Neural crest cell (in vitro differentiated cells): ENCODE data around the gene BTBD17. TPM values are rescaled to one million over a fixed set of nuclear protein-coding genes. Genes with fewer than 3 reads are reported as not detected.
A peak's percentile ranks its signal among the peaks of the same experiment; 100 is the strongest.

Experiments used
- DNase-seq: peaks from one replicate; pipeline ENCODE4 v3.0.0; 2021; ENCODE audit warnings: low read depth, mixed read lengths, low spot score
- H3K27ac Mint-ChIP-seq: one replicate; pipeline ENCODE4 v1.8.0; 2021; ENCODE audit warnings: mild to moderate bottlenecking, mixed read lengths; ENCODE audit not compliant: unreplicated experiment
- H3K27me3 Mint-ChIP-seq: 2 replicates; pipeline ENCODE4 v1.8.0; 2021; ENCODE audit warnings: low read depth, mild to moderate bottlenecking, mixed read lengths
- H3K36me3 Mint-ChIP-seq: 2 replicates; pipeline ENCODE4 v1.8.0; 2021; ENCODE audit warnings: low read depth, mild to moderate bottlenecking, mixed read lengths
- H3K4me1 Mint-ChIP-seq: 2 replicates; pipeline ENCODE4 v1.8.0; 2021; ENCODE audit warnings: mixed read lengths
- H3K4me3 Mint-ChIP-seq: one replicate; pipeline ENCODE4 v1.8.0; 2021; ENCODE audit warnings: mild to moderate bottlenecking, mixed read lengths
- H3K9me3 Mint-ChIP-seq: 2 replicates; pipeline ENCODE4 v1.8.0; 2021; ENCODE audit warnings: mixed read lengths
- CTCF ChIP-seq: fragments of 200-600 bp; sonication (generic); conservative IDR thresholded peaks from 2 replicates; pipeline ENCODE4 v1.5.0; 2021; ENCODE audit warnings: antibody characterized with exemption, mild to moderate bottlenecking
- total RNA-seq: library from RNA; stranded (reverse); gene quantifications from 2 replicates; pipeline ENCODE4 v1.2.1, GENCODE V29; 2021

The BTBD17 gene
- total RNA-seq, 1 donor from 2014 or later = 12.3 TPM

DNA sequence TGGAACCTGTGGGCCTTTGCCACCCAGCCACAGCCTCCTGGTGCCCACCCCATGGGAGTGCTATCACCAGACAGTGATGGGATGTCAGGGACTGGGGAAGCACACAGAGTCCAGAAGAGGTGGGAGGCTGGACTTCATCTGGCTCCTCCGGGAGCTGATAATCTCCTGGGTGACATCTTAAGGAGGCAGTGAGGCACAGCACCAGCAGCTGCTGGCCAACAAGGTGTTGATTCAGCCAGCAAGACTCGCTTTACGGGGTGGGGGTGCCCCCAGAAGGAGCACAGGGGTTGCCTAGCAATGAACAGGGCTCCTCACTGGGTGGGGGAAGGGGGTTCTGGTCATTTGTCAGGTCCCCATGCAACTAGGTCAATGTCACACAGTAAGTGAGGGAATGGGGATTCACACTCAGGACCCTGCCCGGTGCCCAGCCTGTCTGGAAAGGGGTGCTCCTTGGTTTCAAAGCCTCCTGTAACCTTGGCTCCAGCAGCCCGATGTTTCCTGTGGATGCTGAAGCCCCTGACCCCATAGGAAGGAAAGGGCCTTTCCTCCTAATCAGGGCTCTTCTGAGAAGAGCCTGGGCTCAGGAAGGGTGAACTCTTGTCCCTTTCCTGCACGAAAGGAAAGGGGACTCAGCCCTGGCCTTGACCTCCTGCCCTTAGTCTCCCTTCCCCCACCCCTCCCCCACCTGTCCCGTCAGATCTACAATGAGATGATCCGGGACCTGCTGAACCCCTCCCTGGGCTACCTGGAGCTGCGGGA, 18.0 kb downstream of the BTBD17 start:
- peaks cover 19% of the 10 kb centered on the region for H3K27me3 Mint-ChIP-seq
- no peak overlapping the region for H3K27ac Mint-ChIP-seq
- no peak for TF ChIP-seq CTCF
- peaks cover 5% of the 10 kb centered on the region for H3K4me1 Mint-ChIP-seq
- H3K9me3 Mint-ChIP-seq = no peaks in the 10 kb centered on the region
- H3K36me3 Mint-ChIP-seq = no peaks in the 10 kb centered on the region
- H3K4me3 Mint-ChIP-seq = no peak overlapping the region
- no peak for DNase-seq

- Mint-ChIP-seq H3K4me3 (no peak overlapping the region), H3K27me3 (peaks cover 14% of the 10 kb centered on the region), H3K4me1 (peaks cover 5% of the 10 kb centered on the region), H3K27ac (no peak overlapping the region), H3K9me3 (no peaks in the 10 kb centered on the region), H3K36me3 (no peaks in the 10 kb centered on the region)
- no peak for DNase-seq
- no peak for TF ChIP-seq CTCF
These were observed 18.5 kb downstream of the BTBD17 start for GRCh38 chr17:74343121-74343520.

GRCh38 chr17:74342224-74342623, 19.4 kb downstream of the BTBD17 start:
- H3K4me1 Mint-ChIP-seq = peaks cover 5% of the 10 kb centered on the region
- no peak for DNase-seq
- peaks cover 5% of the 10 kb centered on the region for H3K27me3 Mint-ChIP-seq
- H3K9me3 Mint-ChIP-seq = no peaks in the 10 kb centered on the region
- TF ChIP-seq CTCF = no peak
- no peak overlapping the region for H3K4me3 Mint-ChIP-seq
- H3K36me3 Mint-ChIP-seq = no peaks in the 10 kb centered on the region
- H3K27ac Mint-ChIP-seq = no peak overlapping the region

GRCh38 chr17:74340470-74341023, 21.1 kb downstream of the BTBD17 start:
- no peaks in the 10 kb centered on the region for H3K36me3 Mint-ChIP-seq
- TF ChIP-seq CTCF = no peak
- no peak overlapping the region for H3K27ac Mint-ChIP-seq
- H3K4me3 Mint-ChIP-seq = no peak overlapping the region
- H3K27me3 Mint-ChIP-seq = no peaks in the 10 kb centered on the region
- H3K4me1 Mint-ChIP-seq = peaks cover 5% of the 10 kb centered on the region
- H3K9me3 Mint-ChIP-seq = no peaks in the 10 kb centered on the region
- no peak for DNase-seq

DNA sequence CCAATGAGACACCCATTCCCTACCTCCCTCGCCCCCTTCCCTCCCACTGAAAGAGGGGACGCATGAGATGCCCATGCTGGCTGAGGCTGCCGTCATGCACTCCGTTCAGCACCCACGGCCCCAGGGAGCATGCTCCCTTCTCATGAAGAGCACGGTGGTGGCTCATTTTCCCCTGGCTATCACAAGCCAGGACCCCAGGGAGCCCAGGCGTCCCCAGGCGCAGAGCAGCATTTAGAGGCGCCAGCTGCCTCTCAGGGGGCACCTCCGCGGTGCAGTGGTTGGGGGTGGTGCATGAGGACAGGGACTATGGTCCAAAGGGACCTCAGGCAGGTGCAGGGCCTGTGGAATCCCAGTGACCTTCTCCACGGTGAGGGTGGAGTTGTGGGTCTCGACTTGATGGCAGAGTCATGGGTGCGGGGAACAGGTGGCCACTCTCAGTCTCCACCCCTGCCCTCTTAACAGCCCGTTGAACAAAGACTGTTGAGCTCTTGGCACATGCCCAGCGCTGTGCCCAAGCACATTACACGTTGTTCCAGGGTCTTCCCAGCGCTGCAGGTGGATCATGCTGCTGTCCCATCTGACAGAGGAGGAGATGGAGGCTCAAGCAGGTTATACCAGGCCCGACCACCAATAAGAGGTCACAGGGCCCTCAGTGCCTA, 22.0 kb downstream of the BTBD17 start:
- Mint-ChIP-seq H3K4me3 (no peak overlapping the region), H3K36me3 (no peaks in the 10 kb centered on the region), H3K27ac (peak overlapping the region; percentile 19), H3K27me3 (no peaks in the 10 kb centered on the region), H3K9me3 (no peaks in the 10 kb centered on the region), H3K4me1 (peaks cover 5% of the 10 kb centered on the region)
- TF ChIP-seq CTCF = no peak
- no peak for DNase-seq
